T follicular helper cell (primary cell): ENCODE data around the gene GPR158.
"Not testable (repeated sequence)": the region's sequence is repeated elsewhere in the genome, so short reads cannot be mapped to it uniquely, and the experiment has no call there.

ENCODE experiments used
- DNase-seq: peaks from one replicate; pipeline ENCODE4 v3.0.0-alpha.2; 2020; ENCODE audit warnings: low read depth
- total RNA-seq, 2 experiments: gene quantifications; one replicate each; lab custom pipeline; 2026; lab: John Stamatoyannopoulos, UW

Gene GPR158, protein sequence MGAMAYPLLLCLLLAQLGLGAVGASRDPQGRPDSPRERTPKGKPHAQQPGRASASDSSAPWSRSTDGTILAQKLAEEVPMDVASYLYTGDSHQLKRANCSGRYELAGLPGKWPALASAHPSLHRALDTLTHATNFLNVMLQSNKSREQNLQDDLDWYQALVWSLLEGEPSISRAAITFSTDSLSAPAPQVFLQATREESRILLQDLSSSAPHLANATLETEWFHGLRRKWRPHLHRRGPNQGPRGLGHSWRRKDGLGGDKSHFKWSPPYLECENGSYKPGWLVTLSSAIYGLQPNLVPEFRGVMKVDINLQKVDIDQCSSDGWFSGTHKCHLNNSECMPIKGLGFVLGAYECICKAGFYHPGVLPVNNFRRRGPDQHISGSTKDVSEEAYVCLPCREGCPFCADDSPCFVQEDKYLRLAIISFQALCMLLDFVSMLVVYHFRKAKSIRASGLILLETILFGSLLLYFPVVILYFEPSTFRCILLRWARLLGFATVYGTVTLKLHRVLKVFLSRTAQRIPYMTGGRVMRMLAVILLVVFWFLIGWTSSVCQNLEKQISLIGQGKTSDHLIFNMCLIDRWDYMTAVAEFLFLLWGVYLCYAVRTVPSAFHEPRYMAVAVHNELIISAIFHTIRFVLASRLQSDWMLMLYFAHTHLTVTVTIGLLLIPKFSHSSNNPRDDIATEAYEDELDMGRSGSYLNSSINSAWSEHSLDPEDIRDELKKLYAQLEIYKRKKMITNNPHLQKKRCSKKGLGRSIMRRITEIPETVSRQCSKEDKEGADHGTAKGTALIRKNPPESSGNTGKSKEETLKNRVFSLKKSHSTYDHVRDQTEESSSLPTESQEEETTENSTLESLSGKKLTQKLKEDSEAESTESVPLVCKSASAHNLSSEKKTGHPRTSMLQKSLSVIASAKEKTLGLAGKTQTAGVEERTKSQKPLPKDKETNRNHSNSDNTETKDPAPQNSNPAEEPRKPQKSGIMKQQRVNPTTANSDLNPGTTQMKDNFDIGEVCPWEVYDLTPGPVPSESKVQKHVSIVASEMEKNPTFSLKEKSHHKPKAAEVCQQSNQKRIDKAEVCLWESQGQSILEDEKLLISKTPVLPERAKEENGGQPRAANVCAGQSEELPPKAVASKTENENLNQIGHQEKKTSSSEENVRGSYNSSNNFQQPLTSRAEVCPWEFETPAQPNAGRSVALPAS (N-terminal part only)
- total RNA-seq, result 0 to 0.06 reads per million in 2 experiments

DNA sequence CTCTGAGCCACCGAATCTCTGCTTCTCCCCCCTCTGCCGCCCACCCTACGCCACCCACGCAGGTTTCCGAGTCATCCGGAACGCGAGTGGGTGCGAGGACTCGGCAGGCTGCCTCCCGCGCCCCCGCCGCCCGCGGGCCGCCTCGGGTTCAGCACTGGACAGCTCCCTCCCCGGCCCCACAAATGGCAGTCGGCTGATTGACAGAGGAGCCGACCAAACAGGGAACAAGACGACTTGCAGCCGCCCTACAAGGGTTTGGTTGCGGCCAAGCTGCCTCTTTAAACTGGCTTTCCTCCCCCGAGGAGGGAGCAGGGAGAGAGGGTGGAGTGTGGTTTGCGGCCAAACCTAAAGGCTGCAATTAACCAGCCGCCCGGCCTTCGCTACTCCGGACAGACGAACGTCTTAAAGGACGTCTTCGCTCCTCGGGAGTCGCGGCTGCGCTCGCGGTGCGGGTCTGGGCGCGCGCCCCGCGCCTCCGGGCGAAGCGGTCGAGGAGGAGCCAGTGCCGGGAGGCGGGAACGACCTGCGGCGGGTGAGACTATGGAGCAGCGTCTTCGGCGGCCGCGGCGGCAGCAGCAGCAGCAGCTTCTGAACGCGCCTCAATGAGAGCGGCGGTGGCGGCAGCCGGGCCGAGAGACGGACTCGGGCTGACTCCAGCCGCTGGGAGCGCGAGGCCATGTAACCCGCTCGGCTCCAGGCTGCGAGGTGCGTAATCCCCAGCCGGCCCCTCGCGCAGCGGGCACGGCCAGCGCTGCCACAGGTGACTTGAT is at the start of gene GPR158:
GPR158 (plus strand) TSS at position 541 of the 770 bp plus-strand sequence. CDS start 420 bp downstream, outside the sequence.
- peak; percentile 21 for DNase-seq

DNA sequence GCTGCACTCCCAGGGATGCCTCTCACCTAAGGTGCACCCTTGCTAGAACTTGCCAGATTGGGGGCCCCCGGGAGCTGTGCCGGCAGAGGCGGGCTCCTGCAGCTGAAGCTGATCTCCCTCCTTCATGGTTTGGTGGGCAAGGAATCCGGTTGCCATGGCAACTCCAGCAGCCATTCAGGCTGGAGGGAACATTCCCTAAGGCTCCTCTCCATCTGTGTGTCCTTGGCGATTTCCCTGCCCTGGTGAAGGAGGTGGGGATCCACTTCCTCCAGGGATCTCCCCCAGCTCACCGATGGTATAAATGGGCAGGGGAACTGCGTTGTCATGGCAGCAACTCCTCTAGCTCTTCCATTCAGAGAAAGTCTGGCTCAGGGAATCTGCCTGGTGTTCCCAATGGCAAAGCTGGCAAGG is 49.6 kb upstream of the GPR158 start:
- no peak for DNase-seq

DNA sequence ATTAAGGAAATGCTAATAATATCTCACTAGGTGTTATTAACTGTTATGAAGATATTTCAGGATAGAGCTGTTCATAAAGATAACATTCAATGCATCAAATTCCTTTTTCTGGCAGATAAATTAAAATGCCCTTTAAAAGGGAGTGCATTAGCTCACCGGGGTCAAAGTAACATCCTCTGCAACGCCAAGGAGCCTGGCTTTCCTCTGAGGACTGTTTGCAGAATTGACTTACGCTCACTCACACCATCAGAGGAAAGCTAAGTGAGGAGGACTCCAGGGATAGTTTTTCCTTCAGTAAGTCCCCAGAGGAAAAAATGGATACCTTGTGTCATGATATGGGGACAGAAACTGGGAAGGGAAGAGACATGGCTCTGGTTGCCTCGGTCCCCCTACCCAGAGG is 45.2 kb upstream of the GPR158 start:
- DNase-seq, result no peak

DNA sequence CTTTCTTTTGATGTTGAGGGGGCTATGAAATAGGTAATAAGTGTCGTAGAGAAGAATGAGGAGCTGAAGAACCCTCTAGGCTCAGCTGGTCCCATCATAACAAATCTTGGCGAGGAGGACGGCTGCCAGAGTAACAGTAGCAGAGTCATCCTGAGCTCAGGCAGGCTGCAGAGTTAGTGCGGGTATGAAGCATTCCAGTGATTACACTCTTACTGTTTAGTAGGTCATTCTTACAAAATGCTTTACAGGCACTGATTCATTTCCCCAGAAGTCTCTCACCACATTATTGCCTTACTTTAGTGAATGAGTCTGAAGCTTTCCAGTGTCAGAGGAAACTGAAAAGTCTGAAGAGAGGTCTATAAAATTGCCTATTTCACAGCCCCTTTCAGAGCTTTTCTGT is 43.9 kb upstream of the GPR158 start:
- no peak for DNase-seq

DNA sequence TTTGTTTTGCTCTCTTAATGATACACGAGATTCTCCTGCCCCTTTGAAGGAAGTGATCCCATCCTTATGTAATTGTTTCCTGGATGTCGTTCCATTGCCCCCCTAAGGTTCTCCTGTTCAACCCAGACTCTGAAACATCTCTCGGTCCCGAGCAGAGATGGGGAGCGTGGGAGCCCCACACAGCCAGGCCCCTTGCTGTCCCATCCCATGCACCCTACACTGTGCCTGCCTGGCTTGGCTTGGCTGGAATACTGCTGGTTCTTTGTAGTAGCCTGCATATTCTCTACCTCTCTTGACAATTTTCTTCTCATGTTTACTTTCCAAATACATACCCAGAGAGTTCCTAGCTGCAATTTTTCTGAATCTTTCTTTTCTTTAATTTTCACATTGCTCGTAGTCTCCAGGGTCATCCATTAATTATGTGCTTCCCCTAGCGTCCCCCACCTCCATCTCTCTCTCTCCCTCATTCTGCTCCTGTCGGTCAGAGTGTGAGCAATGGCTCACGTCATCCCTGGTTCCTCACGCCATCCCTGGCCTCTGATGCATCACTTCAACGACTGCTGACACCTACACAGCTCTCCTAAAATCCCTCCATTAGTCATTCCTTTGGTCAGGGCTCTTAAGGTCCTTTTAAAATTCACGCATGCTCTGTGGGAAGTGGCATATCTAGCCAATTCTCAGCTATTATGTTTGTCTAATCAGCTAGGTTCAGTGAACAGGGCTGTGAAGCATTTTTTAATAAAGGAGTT is 32.5 kb upstream of the GPR158 start:
- DNase-seq, result no peak

DNA sequence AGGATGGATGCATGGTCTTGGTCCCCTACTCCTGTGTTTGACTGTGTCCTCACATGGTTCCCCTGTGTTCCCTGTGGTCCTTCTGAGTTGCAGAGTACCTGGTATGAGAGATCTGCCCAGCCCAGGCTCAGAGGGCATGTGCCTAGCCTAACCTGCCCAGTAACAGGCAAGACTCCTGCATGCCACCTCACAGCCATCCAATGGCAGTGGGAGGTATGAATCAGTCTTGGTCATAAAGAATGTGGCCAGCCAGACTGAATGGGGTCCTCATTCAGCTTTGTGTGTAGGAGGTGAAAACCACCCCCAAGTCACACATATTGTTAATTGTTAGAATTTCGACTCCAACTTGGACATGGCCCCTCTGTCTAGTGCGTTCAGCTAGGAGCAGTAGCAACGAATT is 17.2 kb upstream of the GPR158 start:
- DNase-seq, result no peak

DNA sequence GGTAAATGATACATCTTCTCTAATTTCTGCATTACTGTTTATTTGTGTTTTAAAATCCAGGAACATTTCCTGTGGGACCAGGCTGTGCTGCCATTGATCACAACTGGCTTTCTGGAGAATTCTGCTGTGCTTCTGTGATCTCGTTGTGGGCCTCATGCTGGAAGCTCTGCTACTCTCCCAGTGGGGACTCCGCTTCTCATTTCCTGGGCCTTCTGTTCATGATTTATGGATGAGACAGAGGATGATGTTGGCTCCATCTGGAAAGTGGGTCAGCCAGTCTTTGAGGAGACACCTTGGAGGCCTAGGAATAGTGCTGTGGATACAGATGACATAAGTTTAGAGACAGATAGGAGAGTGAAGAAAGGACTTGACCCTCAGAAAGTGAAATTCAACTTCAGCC is 15.2 kb upstream of the GPR158 start:
- no peak for DNase-seq

DNA sequence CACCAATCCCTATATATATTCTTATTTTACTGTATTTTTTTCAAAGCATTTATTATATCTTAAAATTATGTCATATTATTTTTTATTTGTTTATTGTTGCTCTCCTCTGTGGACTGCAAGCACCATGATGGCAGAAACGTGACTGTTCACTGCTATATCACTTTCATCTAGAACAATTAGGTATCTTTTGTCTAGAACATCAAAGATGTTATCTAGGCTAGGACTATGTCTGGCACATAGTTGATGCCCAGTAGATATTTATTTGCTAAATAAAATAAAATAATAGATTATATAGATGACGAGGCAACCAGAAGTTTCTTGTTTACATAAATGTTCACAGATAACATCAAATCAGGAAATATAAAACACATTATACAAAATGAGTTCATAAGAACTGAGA is 12.4 kb upstream of the GPR158 start:
- no peak for DNase-seq

DNA sequence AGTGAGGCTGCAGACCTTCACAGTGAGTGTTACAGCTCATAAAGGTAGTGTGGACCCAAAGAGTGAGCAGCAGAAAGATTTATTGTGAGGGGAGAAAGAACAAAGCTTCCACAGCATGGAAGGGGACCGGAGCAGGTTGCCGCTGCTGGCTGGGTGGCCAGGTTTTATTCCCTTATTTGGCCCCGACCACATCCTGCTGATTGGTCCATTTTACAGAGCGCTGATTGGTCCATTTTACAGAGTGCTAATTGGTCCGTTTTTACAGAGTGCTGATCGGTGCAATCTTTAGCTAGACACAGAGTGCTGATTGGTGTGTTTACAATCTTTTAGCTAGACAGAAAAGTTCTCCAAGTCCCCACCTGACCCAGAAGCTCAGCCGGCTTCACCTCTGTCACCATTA is 11.3 kb upstream of the GPR158 start:
- not testable (repeated sequence) for DNase-seq

DNA sequence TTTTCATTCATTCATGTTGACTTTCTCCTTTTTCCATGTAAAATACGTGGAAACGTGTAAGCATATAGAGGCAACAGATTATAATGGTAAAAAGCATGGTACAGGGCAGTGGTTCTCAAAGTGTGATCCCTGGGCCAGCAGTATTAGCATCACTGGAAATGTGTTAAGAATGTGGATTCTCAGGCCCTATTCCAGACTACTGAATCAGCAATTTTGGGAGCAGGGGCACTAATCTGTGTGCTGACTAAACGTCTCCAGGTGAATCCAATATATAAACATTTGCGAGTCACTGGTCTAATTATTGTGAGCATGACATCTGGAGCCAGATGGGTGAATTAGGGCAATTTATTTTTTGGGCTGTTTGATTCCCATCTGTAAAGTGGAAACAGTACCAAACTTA is 5.1 kb upstream of the GPR158 start:
- no peak for DNase-seq

DNA sequence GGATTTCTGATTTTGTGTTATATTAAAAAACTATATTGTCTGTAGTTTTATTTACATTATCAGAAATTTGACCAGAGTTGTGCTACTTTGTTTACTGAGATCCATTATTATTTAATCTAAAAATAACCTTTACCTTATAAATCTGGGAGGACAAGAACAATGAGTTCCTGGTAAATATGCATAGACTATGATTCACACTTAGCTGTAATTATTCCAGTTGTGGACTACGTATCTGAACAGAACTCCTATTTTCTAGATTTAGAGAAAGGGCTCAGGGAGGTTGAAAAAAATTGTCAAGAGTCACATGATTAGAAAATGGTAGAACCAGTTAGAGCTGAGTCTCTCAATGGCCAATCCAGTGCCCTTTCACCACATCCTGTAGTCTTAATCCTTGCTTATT is 4.2 kb upstream of the GPR158 start:
- DNase-seq, result no peak

DNA sequence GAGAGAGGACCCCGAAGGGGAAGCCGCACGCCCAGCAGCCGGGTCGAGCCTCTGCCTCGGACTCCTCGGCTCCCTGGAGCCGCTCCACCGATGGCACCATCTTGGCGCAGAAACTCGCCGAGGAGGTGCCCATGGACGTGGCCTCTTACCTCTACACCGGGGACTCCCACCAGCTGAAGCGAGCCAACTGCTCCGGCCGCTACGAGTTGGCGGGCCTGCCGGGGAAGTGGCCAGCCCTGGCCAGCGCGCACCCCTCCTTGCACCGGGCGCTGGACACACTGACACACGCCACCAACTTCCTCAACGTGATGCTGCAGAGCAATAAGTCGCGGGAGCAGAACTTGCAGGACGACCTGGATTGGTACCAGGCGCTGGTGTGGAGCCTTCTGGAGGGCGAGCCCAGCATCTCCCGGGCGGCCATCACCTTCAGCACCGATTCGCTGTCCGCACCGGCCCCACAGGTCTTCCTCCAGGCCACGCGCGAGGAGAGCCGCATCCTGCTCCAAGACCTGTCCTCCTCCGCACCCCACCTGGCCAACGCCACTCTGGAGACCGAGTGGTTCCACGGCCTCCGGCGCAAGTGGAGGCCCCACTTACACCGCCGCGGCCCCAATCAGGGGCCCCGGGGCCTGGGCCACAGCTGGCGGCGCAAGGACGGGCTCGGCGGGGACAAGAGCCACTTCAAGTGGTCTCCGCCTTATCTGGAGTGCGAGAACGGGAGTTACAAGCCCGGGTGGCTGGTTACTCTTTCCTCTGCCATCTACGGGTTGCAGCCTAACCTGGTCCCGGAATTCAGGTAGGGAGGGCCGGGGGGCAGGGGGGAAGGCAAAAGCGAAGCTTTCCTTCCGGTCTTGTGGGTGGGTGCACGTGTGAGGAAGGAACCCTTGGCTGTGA is 973 bp downstream of the GPR158 start:
- DNase-seq, result no peak

DNA sequence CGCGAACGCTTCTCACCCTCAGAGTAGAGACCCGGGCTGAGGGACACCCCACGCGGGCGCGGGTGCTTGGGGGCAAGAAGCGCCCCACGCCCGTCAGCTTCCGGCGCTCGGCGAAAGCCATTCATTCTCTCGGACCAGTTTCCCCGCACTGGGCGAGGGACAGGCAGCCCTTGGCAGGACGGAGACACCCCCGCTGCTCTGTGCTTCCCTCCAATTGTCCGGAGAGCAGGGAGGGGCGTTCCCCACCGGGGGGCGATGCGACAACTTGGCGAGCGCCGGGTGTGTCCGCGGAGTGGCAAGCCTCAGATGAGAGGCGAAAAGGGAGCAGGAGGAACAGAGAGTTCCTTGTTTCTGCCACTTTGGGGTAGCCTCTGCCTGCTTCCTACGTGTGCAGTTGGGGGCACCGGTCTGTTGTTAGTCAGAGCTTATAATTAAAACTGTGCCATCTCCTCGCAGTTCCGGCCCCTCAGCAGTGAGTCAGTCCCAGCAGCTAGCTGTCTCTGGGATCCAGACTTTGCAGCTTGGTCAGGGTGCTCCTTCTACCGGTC is 1.7 kb downstream of the GPR158 start:
- DNase-seq, result no peak

DNA sequence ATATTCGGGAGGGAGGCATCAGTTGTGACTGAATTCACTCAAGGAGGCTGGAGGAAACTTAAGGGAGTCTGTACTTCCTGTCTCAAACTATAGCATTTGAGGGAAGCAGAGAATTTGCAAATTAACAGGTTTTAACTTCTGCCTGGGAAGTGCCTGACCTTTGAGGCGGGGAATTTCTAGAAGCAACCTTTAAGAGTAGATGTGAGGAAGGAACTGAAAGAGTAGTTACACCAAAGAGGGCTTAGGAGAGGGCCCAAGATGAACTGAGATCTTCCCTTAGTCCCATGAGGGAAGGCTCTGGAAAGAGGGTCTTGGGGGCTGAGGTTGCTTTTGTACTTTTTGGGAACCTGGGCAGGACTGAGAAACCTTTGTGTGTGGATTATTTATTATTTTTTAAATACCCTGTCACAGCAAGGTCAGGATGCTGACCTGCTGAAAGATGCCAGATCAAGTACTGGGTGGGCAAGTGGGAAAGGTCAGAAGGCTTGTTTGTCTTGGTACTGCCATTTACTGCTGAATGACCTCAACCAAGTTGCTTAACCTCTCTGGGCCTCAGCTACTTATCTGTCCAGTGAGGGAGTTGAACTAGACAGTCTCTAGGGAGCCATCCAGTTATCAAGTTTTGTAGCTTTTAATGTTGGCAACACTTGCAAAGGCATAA is 2.4 kb downstream of the GPR158 start:
- no peak for DNase-seq

DNA sequence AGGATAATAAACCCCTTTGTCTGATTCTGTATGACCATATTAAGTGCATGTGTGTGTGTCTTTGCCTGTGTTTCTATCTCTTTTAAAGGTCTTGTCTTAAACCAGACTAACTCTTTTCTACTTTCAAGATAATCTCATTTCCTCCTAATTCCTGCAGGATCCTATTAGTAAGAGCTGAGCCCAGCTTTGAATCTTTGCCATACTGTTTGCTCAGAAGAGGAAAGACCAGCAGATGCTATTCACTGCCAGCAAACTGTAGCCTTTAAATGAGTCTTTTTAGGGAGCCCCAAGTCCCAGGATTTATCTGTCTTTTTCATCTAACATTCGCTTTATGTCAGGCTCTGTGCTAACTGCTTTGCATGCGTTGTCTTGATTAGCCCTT is 2.9 kb downstream of the GPR158 start:
- DNase-seq, result no peak

DNA sequence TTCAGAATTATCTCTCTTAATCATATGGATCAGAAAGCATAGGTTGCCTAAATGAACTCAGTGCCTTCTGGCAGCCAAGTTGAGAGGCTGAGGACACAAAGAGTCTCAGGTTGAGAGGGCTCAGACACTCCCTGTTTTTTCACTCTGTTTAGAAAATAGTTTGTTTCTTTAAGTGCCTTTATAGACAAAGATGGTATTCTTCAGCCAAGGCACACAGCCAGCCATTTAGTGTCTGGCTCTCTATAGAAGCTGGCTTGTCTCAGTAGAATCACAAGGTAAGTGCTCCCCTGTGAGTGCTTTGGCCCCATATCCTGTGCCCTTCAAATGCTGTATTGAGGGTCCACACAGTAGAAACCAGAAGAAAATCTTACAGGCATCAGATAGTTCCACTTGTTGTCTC is 3.6 kb downstream of the GPR158 start:
- DNase-seq, result no peak

DNA sequence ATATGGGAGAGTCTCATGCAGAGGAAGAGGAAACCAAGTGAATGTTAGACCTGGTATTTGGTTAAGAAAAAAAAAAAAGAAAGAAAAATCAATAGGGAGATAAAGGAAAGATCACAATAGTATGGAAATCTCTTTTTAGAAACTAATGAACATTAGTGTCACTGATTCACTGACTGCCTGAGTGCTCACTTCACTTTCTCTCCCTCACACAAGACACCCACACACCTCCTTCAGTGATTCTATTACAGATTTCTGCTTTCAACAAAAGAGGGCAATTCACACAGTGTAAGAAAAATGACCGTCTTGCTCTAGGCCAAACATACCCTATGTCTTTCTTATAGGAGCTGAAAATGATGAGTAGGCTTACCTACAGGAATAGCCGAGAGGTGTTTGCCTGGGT is 6.0 kb downstream of the GPR158 start:
- DNase-seq, result no peak

DNA sequence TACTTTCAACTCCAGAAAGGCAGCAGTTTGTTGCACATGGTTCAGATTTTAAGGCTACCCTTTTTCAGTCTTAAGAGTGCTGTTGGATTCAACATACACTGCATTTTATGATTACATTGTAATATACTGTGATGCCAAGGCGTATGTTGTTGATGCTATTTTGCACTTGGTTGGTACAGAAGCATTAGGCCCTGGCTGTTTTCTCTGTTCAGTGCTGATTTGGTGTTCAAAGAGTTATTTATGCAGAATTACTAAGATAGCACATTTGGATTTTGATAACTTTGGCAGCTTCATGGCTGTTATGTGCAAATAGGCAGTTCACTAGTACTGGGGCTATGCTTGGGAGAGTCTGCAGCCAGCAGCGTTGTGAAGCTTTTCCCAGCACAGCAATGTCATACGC is 7.8 kb downstream of the GPR158 start:
- no peak for DNase-seq
